ENCODE measurements around the gene HSF5.
"Not testable (repeated sequence)": the region's sequence is repeated elsewhere in the genome, so short reads cannot be mapped to it uniquely, and the experiment has no call there.

The HSF5 gene

GRCh38 chr17:58506354-58507080 is 18.3 kb upstream of the HSF5 start:
- Mint-ChIP-seq H3K27ac (no peak overlapping the region), H3K9me3 (no peaks in the 10 kb centered on the region), H3K27me3 (no peaks in the 10 kb centered on the region), H3K4me3 (no peak overlapping the region), H3K36me3 (peaks cover 27% of the 10 kb centered on the region), H3K4me1 (peaks cover 14% of the 10 kb centered on the region)

- peaks cover 14% of the 10 kb centered on the region for H3K36me3 Mint-ChIP-seq
- no peaks in the 10 kb centered on the region for H3K27me3 Mint-ChIP-seq
- no peak overlapping the region for H3K27ac Mint-ChIP-seq
- no peak overlapping the region for H3K4me3 Mint-ChIP-seq
- peaks cover 4% of the 10 kb centered on the region for H3K4me1 Mint-ChIP-seq
- no peaks in the 10 kb centered on the region for H3K9me3 Mint-ChIP-seq
Observed at GRCh38 chr17:58504826-58505351, 16.7 kb upstream of the HSF5 start.

GRCh38 chr17:58503866-58504265 is 15.7 kb upstream of the HSF5 start:
- Mint-ChIP-seq H3K36me3 (peaks cover 8% of the 10 kb centered on the region), H3K4me3 (no peak overlapping the region), H3K27ac (no peak overlapping the region), H3K27me3 (no peaks in the 10 kb centered on the region), H3K4me1 (peaks cover 2% of the 10 kb centered on the region), H3K9me3 (no peaks in the 10 kb centered on the region)

- H3K4me1 Mint-ChIP-seq, H3K9me3 Mint-ChIP-seq, H3K27ac Mint-ChIP-seq, H3K4me3 Mint-ChIP-seq, H3K27me3 Mint-ChIP-seq: not testable (repeated sequence)
- H3K36me3 Mint-ChIP-seq = peaks cover 10% of the 10 kb centered on the region
Observed at GRCh38 chr17:58503134-58503533, 14.9 kb upstream of the HSF5 start.

- Mint-ChIP-seq H3K9me3 (no peaks in the 10 kb centered on the region), H3K36me3 (peaks cover 14% of the 10 kb centered on the region), H3K4me1 (peaks cover 14% of the 10 kb centered on the region), H3K4me3 (no peak overlapping the region), H3K27ac (no peak overlapping the region), H3K27me3 (no peaks in the 10 kb centered on the region)
Observed at GRCh38 chr17:58501451-58501850, 13.2 kb upstream of the HSF5 start.

- no peaks in the 10 kb centered on the region for H3K9me3 Mint-ChIP-seq
- H3K27me3 Mint-ChIP-seq = no peaks in the 10 kb centered on the region
- H3K27ac Mint-ChIP-seq = no peak overlapping the region
- H3K4me1 Mint-ChIP-seq = peaks cover 18% of the 10 kb centered on the region
- no peak overlapping the region for H3K4me3 Mint-ChIP-seq
- peaks cover 26% of the 10 kb centered on the region for H3K36me3 Mint-ChIP-seq
Observed at GRCh38 chr17:58498177-58498828, 10.1 kb upstream of the HSF5 start.

GRCh38 chr17:58493506-58493905 is 5.3 kb upstream of the HSF5 start:
- Mint-ChIP-seq H3K4me3 (no peak overlapping the region), H3K27ac (peak overlapping the region; percentile 46), H3K27me3 (no peaks in the 10 kb centered on the region), H3K4me1 (peaks cover 21% of the 10 kb centered on the region), H3K9me3 (no peaks in the 10 kb centered on the region), H3K36me3 (peaks cover 31% of the 10 kb centered on the region)

- H3K27me3 Mint-ChIP-seq = no peaks in the 10 kb centered on the region
- H3K4me1 Mint-ChIP-seq = peaks cover 17% of the 10 kb centered on the region
- no peak overlapping the region for H3K4me3 Mint-ChIP-seq
- H3K9me3 Mint-ChIP-seq = no peaks in the 10 kb centered on the region
- H3K27ac Mint-ChIP-seq = peak overlapping the region; percentile 59
- peaks cover 27% of the 10 kb centered on the region for H3K36me3 Mint-ChIP-seq
Observed at GRCh38 chr17:58492238-58493121, 4.3 kb upstream of the HSF5 start.

GRCh38 chr17:58491510-58492045 is 3.4 kb upstream of the HSF5 start:
- peaks cover 24% of the 10 kb centered on the region for H3K36me3 Mint-ChIP-seq
- H3K4me1 Mint-ChIP-seq = peaks cover 19% of the 10 kb centered on the region
- H3K9me3 Mint-ChIP-seq = no peaks in the 10 kb centered on the region
- H3K27ac Mint-ChIP-seq = no peak overlapping the region
- H3K27me3 Mint-ChIP-seq = no peaks in the 10 kb centered on the region
- H3K4me3 Mint-ChIP-seq = no peak overlapping the region

- no peaks in the 10 kb centered on the region for H3K27me3 Mint-ChIP-seq
- peaks cover 22% of the 10 kb centered on the region for H3K4me1 Mint-ChIP-seq
- H3K27ac Mint-ChIP-seq = peak overlapping the region; percentile 23
- H3K9me3 Mint-ChIP-seq = no peaks in the 10 kb centered on the region
- peaks cover 14% of the 10 kb centered on the region for H3K36me3 Mint-ChIP-seq
- peak overlapping the region; percentile 36 for H3K4me3 Mint-ChIP-seq
Observed at GRCh38 chr17:58488428-58488890, 251 bp upstream of the HSF5 start.

GRCh38 chr17:58484600-58484999 is 3.6 kb downstream of the HSF5 start:
- no peak overlapping the region for H3K4me3 Mint-ChIP-seq
- no peaks in the 10 kb centered on the region for H3K9me3 Mint-ChIP-seq
- peaks cover 4% of the 10 kb centered on the region for H3K36me3 Mint-ChIP-seq
- peaks cover 13% of the 10 kb centered on the region for H3K4me1 Mint-ChIP-seq
- H3K27ac Mint-ChIP-seq = no peak overlapping the region
- H3K27me3 Mint-ChIP-seq = no peaks in the 10 kb centered on the region

- H3K9me3 Mint-ChIP-seq, H3K4me3 Mint-ChIP-seq, H3K4me1 Mint-ChIP-seq, H3K27ac Mint-ChIP-seq, H3K36me3 Mint-ChIP-seq, H3K27me3 Mint-ChIP-seq: not testable (repeated sequence)
Observed at GRCh38 chr17:58481798-58482197, 6.4 kb downstream of the HSF5 start.

- Mint-ChIP-seq H3K36me3 (peaks cover 9% of the 10 kb centered on the region), H3K9me3 (no peaks in the 10 kb centered on the region)
Observed at GRCh38 chr17:58480090-58480489, 8.1 kb downstream of the HSF5 start.

GRCh38 chr17:58476812-58477211 is 11.4 kb downstream of the HSF5 start:
- Mint-ChIP-seq H3K4me3 (no peak overlapping the region), H3K27me3 (no peaks in the 10 kb centered on the region), H3K27ac (no peak overlapping the region), H3K36me3 (peaks cover 11% of the 10 kb centered on the region), H3K9me3 (no peaks in the 10 kb centered on the region), H3K4me1 (peaks cover 4% of the 10 kb centered on the region)

More at GRCh38 chr17:58480090-58480489, 8.1 kb downstream of the HSF5 start:
- H3K4me3 Mint-ChIP-seq = no peak overlapping the region
- H3K27me3 Mint-ChIP-seq = no peaks in the 10 kb centered on the region
- H3K27ac Mint-ChIP-seq = no peak overlapping the region
- peaks cover 4% of the 10 kb centered on the region for H3K4me1 Mint-ChIP-seq

GRCh38 chr17:58475985-58476384 is 12.2 kb downstream of the HSF5 start:
- Mint-ChIP-seq H3K9me3 (no peaks in the 10 kb centered on the region), H3K27me3 (no peaks in the 10 kb centered on the region), H3K36me3 (peaks cover 11% of the 10 kb centered on the region), H3K4me1 (peaks cover 4% of the 10 kb centered on the region), H3K4me3 (no peak overlapping the region), H3K27ac (no peak overlapping the region)
